Lung (tissue), 12 donors: ENCODE data around the gene SNTG2. TPM values are rescaled to one million over a fixed set of nuclear protein-coding genes. Genes with fewer than 3 reads are reported as not detected.

ENCODE experiments used
- ATAC-seq: fragments of 200-7000 bp; cut with Tn5 transposase; one replicate; pipeline ENCODE4 v1.9.1; 2020; ENCODE audit warnings: moderate number of reproducible peaks; ENCODE audit not compliant: insufficient read depth, low FRiP score
- DNase-seq, 3 donors: peaks; one replicate each; pipeline ENCODE4 v3.0.0-alpha.2; 2013 to 2017
- H3K27ac ChIP-seq, 2 donors: one replicate each; pipeline ENCODE4 v1.5.1; 2013; ENCODE audit warnings: mild to moderate bottlenecking in 2 of 2, moderate library complexity in 2 of 2, control low read depth in 1 of 2, inconsistent platforms in 1 of 2, low read depth in 1 of 2, low read length in 1 of 2
- H3K27me3 ChIP-seq, 3 donors: one replicate each; pipeline ENCODE4 v1.5.1; 2013; ENCODE audit warnings: low read length in 2 of 3; ENCODE audit not compliant: control insufficient read depth in 3 of 3, insufficient read depth in 3 of 3
- H3K36me3 ChIP-seq, 4 donors: one replicate each; pipeline ENCODE4 v1.5.1; 2013; ENCODE audit warnings: low read length in 4 of 4, mild to moderate bottlenecking in 1 of 4, moderate library complexity in 1 of 4; ENCODE audit not compliant: control insufficient read depth in 4 of 4, insufficient read depth in 4 of 4
- H3K4me1 ChIP-seq, 5 donors: one replicate each; pipeline ENCODE4 v1.5.1; 2013; ENCODE audit warnings: low read length in 5 of 5, mild to moderate bottlenecking in 2 of 5, moderate library complexity in 1 of 5; ENCODE audit not compliant: control insufficient read depth in 5 of 5, insufficient read depth in 5 of 5
- H3K4me3 ChIP-seq: one replicate; pipeline ENCODE4 v1.5.1; 2013; ENCODE audit warnings: mild to moderate bottlenecking, control low read depth, moderate library complexity
- H3K9ac ChIP-seq, 2 donors: one replicate each; pipeline ENCODE4 v1.5.1; 2013; ENCODE audit warnings: low read length in 2 of 2, control low read depth in 1 of 2; ENCODE audit not compliant: insufficient read depth in 1 of 2
- H3K9me3 ChIP-seq, 4 donors: one replicate each; pipeline ENCODE4 v1.5.1; 2013; ENCODE audit warnings: low read length in 3 of 4, mild to moderate bottlenecking in 1 of 4, moderate library complexity in 1 of 4; ENCODE audit not compliant: control insufficient read depth in 4 of 4, insufficient read depth in 3 of 4
- CTCF ChIP-seq: IDR thresholded peaks from 2 replicates; pipeline ENCODE4 v1.5.1; 2012; ENCODE audit warnings: mild to moderate bottlenecking; ENCODE audit errors: control extremely low read depth, extremely low read depth
- WGBS, 2 donors: extraction: QIAGEN DNeasy Blood & Tissue Kit; methylation state at CpG; one replicate each; pipeline ENCODE4 v1.1.7; 2013; 5-methylcytosine and 5-hydroxymethylcytosine counted together
- polyA plus RNA-seq, 2 donors: library from polyadenylated mRNA; stranded (reverse); fragments of 200-250 nt; gene quantifications; one replicate each; pipeline ENCODE4 v1.2.1, GENCODE V29; 2013
- total RNA-seq, 2 donors: library from RNA; depleted of rRNA in 1 of 2; stranded (reverse); fragments of >200 nt in 1 of 2; gene quantifications; one replicate each; pipeline ENCODE4 v1.2.1, GENCODE V29; 2014 to 2021
- donor health status: control.
- donor health status: control.
- donor health status: Bipolar disorder and iron deficiency.
- donor health status: healthy.
- donor health status: DM: yes; HTN: yes; CAD: no.

SNTG2 gene
- total and polyA plus RNA-seq, 4 donors = 0.31 to 1.8 (median 1.2) TPM

GRCh38 chr2:1405124-1405523 lies 454.5 kb downstream of the SNTG2 start:
- no peaks in the 10 kb centered on the region for H3K36me3 ChIP-seq
- no peak overlapping the region for H3K4me3 ChIP-seq
- H3K27ac ChIP-seq = no peak overlapping the region
- 83 to 87% methylated on average over 1 of the region's 1 CpG for WGBS, 2 donors
- no peak for TF ChIP-seq CTCF
- no peaks in the 10 kb centered on the region for H3K4me1 ChIP-seq
- no peaks in the 10 kb centered on the region for H3K9me3 ChIP-seq
- no peaks in the 10 kb centered on the region for H3K27me3 ChIP-seq
- ATAC-seq = no peak
- DNase-seq = no peak
- no peak overlapping the region for H3K9ac ChIP-seq

DNA sequence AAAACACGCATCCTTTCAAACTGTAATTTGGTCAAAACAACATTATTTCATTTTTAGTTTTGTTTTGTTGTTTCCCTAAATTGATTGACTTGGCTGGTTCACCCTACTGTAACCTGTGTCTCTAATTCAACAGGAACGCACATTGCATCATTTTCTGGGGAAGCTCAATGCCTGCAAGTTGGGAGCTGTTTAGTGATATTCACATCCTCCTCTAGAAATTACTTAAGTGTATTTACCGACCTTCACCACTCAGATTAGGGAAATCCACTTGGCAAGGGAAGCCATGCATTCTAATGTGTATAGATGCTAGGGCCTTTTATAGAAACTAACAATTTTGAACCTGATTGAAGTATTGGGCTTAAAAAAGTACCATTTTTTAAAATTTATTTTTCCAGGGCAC lies 455.3 kb downstream of the SNTG2 start:
- DNase-seq (no peak), ATAC-seq (no peak)
- Histone ChIP-seq H3K9me3 (no peaks in the 10 kb centered on the region), H3K27me3 (no peaks in the 10 kb centered on the region), H3K27ac (no peak overlapping the region), H3K4me1 (no peaks in the 10 kb centered on the region), H3K4me3 (no peak overlapping the region), H3K36me3 (no peaks in the 10 kb centered on the region), H3K9ac (no peak overlapping the region)
- TF ChIP-seq CTCF = no peak
- WGBS, 2 donors = 73 to 78% methylated on average over 3 of the region's 3 CpGs

GRCh38 chr2:1406434-1406833 lies 455.8 kb downstream of the SNTG2 start:
- Histone ChIP-seq H3K4me1 (no peaks in the 10 kb centered on the region), H3K9ac (no peak overlapping the region), H3K27me3 (no peaks in the 10 kb centered on the region), H3K27ac (no peak overlapping the region), H3K36me3 (no peaks in the 10 kb centered on the region), H3K4me3 (no peak overlapping the region), H3K9me3 (no peaks in the 10 kb centered on the region)
- ATAC-seq (no peak), DNase-seq (no peak)
- 73 to 87% methylated on average over 2 of the region's 2 CpGs for WGBS, 2 donors
- no peak for TF ChIP-seq CTCF

GRCh38 chr2:1407950-1408675 lies 457.5 kb downstream of the SNTG2 start:
- H3K4me3 ChIP-seq = no peak overlapping the region
- H3K4me1 ChIP-seq = no peaks in the 10 kb centered on the region
- no peak for TF ChIP-seq CTCF
- DNase-seq = no peak
- H3K9ac ChIP-seq = no peak overlapping the region
- H3K27ac ChIP-seq = no peak overlapping the region
- no peaks in the 10 kb centered on the region for H3K36me3 ChIP-seq
- no peaks in the 10 kb centered on the region for H3K9me3 ChIP-seq
- H3K27me3 ChIP-seq = no peaks in the 10 kb centered on the region
- WGBS, 2 donors = 77% methylated on average over 16 of the region's 16 CpGs
- ATAC-seq = no peak
